ENCODE data around the gene TRMT10B. TPM values are rescaled to one million over a fixed set of nuclear protein-coding genes. Genes with fewer than 3 reads are reported as not detected.

Gene TRMT10B
- total and polyA plus RNA-seq, 2 of the 13 experiments (the other 11 are each of a cell fraction or from before 2014, with no cell fraction given): 3.1 to 3.9 TPM

DNA sequence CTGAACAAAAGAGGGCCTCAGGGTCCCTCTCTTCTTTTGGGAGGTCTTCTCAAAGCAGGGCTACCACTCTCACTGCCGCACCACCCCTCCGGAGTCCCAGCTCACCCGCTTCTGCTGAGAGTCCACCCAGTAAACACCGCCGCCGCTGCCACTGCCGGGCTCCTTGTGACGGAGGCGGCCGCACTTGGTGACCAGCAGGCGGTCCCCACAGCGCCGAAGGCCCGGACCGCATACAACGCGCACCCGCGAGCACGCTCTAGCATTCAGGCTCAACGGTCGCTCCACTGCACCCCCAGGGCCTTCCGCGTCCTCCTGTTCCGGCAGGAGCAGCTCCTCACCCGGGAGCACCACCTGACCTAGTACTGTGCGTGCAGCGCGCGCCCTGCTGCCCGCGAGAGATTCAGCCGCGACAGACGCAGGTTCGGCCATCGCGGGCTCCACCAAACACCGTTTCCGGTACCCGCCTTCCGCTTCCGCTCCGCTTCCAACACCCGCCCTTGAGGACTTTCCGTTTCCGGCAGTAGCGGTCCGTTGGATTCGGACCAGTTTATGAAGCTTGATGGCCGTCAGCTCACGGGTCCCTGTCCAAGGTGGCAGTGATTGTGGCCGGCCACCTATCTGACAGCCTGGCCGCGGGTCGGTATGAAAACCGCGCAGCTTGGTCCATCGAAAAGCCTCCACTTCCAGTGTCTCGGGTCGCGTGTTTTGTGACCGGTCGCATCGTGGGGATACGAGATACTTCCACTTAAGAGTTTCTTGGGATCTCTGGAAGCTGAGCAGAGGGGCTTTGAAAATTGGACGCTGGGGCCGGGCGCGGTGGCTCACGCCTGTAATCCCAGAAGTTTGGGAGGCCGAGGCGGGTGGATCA lies 31.2 kb downstream of the TRMT10B start, which contains the start of gene EXOSC3 (continued):
- TF ChIP-seq CHD4 (IDR thresholded peaks at IDR 0.05; ENCODE audit: borderline replicate concordance, low read length) (no peak), RFX3 (CRISPR knock-in tag; IDR thresholded peaks at IDR 0.05) (no peak; the same call in 1 of the 2 replicates), CCAR2 (optimal IDR thresholded peaks at IDR 0.05; ENCODE audit: low read depth, low read length) (no peak), ZNF841 (CRISPR knock-in tag; IDR thresholded peaks at IDR 0.05; ENCODE audit: borderline replicate concordance) (no peak), FOXK2 (IDR thresholded peaks at IDR 0.05) (no peak; the same call in 1 of the 2 replicates), ZNF674 (CRISPR knock-in tag; IDR thresholded peaks at IDR 0.05; ENCODE audit: low read depth) (0 out of 2 replicates have a peak, but pooled peaks have one; percentile 71), SRF (IDR thresholded peaks at IDR 0.05; ENCODE audit: low read depth, low read length) (no peak), NR3C1 (CRISPR knock-in tag; IDR thresholded peaks at IDR 0.05) (no peak), ZNF589 (CRISPR knock-in tag; conservative IDR thresholded peaks at IDR 0.05) (0 out of 2 replicates have a peak, but pooled peaks have one; percentile 69), ZNF569 (CRISPR knock-in tag; IDR thresholded peaks at IDR 0.05; ENCODE audit: borderline replicate concordance) (no peak), ATAD3A (CRISPR knock-in tag; IDR thresholded peaks at IDR 0.05) (no peak), ELF4 (CRISPR knock-in tag; IDR thresholded peaks at IDR 0.05; ENCODE audit: borderline replicate concordance) (peak; percentile 83), ZNF709 (CRISPR knock-in tag; IDR thresholded peaks at IDR 0.05) (peak; percentile 79), ZNF530 (CRISPR knock-in tag; IDR thresholded peaks at IDR 0.05; ENCODE audit: low read depth) (no peak), EP300 (IDR thresholded peaks at IDR 0.05; ENCODE audit: low read depth in 2 of 2, low read length in 2 of 2) (peak in 1 of 2 experiments; percentile 27; a peak in 1 of 4 replicates), EP300 (CRISPR knock-in tag; IDR thresholded peaks at IDR 0.05; ENCODE audit: borderline replicate concordance) (peak; percentile 34; the same call in 1 of the 2 replicates), ZNF562 (CRISPR knock-in tag; IDR thresholded peaks at IDR 0.05; ENCODE audit: borderline replicate concordance) (no peak), NFRKB (IDR thresholded peaks at IDR 0.05) (no peak), NCOA1 (CRISPR knock-in tag; IDR thresholded peaks at IDR 0.05) (peak; percentile 84; the same call in 1 of the 2 replicates), AHR (CRISPR knock-in tag; IDR thresholded peaks at IDR 0.05) (peak; percentile 72; the same call in 1 of the 2 replicates), ZNF737 (CRISPR knock-in tag; IDR thresholded peaks at IDR 0.05; ENCODE audit: borderline replicate concordance) (no peak)
- TF ChIP-seq, protein P1, sequence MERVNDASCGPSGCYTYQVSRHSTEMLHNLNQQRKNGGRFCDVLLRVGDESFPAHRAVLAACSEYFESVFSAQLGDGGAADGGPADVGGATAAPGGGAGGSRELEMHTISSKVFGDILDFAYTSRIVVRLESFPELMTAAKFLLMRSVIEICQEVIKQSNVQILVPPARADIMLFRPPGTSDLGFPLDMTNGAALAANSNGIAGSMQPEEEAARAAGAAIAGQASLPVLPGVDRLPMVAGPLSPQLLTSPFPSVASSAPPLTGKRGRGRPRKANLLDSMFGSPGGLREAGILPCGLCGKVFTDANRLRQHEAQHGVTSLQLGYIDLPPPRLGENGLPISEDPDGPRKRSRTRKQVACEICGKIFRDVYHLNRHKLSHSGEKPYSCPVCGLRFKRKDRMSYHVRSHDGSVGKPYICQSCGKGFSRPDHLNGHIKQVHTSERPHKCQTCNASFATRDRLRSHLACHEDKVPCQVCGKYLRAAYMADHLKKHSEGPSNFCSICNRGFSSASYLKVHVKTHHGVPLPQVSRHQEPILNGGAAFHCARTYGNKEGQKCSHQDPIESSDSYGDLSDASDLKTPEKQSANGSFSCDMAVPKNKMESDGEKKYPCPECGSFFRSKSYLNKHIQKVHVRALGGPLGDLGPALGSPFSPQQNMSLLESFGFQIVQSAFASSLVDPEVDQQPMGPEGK (CRISPR knock-in tag; IDR thresholded peaks at IDR 0.05): no peak
- TF ChIP-seq, protein P2, sequence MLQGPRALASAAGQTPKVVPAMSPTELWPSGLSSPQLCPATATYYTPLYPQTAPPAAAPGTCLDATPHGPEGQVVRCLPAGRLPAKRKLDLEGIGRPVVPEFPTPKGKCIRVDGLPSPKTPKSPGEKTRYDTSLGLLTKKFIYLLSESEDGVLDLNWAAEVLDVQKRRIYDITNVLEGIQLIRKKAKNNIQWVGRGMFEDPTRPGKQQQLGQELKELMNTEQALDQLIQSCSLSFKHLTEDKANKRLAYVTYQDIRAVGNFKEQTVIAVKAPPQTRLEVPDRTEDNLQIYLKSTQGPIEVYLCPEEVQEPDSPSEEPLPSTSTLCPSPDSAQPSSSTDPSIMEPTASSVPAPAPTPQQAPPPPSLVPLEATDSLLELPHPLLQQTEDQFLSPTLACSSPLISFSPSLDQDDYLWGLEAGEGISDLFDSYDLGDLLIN (CRISPR knock-in tag; IDR thresholded peaks at IDR 0.05; ENCODE audit: borderline replicate concordance): 0 out of 2 replicates have a peak, but pooled peaks have one; percentile 42
- TF ChIP-seq, protein P3, sequence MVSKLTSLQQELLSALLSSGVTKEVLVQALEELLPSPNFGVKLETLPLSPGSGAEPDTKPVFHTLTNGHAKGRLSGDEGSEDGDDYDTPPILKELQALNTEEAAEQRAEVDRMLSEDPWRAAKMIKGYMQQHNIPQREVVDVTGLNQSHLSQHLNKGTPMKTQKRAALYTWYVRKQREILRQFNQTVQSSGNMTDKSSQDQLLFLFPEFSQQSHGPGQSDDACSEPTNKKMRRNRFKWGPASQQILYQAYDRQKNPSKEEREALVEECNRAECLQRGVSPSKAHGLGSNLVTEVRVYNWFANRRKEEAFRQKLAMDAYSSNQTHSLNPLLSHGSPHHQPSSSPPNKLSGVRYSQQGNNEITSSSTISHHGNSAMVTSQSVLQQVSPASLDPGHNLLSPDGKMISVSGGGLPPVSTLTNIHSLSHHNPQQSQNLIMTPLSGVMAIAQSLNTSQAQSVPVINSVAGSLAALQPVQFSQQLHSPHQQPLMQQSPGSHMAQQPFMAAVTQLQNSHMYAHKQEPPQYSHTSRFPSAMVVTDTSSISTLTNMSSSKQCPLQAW (CRISPR knock-in tag; IDR thresholded peaks at IDR 0.05): peak; percentile 56; the same call in 1 of the 2 replicates
